Activated CD8-positive, alpha-beta memory T cell treated with anti-CD3 and anti-CD28 coated beads for 36 hours (primary cell): ENCODE data around the gene COL6A2. TPM values are rescaled to one million over a fixed set of nuclear protein-coding genes. Genes with fewer than 3 reads are reported as not detected.
"Not testable (repeated sequence)": the region's sequence is repeated elsewhere in the genome, so short reads cannot be mapped to it uniquely, and the experiment has no call there.

Source experiments
- CTCF ChIA-PET: fragments of 350-600 bp; sonication (Branson Sonifier 250); formaldehyde crosslinking; loops from one replicate; lab custom pipeline; 2021; ENCODE audit warnings: antibody characterized with exemption; lab: Charles Lee
- POLR2A ChIA-PET: fragments of 350-600 bp; sonication (Branson Sonifier 250); formaldehyde crosslinking; loops from one replicate; lab custom pipeline; 2021; ENCODE audit warnings: antibody characterized with exemption; lab: Charles Lee
- total RNA-seq, 2 experiments: library from RNA; stranded (reverse); gene quantifications; one replicate each; pipeline ENCODE4 v1.2.3, GENCODE V29; 2021

COL6A2 gene
- total RNA-seq, 2 experiments from 2014 or later: 12.7 to 13.9 TPM

DNA sequence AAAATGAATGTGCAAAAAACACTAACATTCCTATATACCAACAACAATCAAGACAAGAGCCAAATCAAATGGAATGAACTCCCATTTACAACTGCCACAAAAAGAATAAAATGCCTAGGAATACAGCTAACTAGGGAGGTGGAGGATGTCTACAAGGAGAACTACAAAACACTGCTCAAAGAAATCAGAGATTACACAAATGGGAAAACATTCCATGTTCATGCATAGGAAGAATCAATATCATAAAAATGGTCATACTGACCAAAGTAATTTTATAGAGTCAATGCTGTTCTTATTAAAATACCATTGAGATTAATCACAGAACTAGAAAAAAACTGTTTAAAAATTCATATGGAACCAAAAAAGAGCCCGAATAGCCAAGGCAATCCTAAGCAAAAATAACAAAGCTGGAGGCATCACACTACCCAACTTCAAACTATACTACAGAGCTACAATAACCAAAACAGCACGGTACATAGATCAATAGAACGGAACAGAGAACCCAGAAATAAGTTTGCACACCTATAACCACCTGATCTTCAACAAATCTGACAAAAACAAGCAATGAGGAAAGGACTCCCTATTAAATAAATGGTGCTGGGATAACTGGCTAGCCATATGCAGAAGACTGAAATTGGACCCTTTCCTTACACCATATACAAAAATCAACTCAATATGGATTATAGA is 78.7 kb downstream of the COL6A2 start:
- POLR2A ChIA-PET, CTCF ChIA-PET: not testable (repeated sequence)

DNA sequence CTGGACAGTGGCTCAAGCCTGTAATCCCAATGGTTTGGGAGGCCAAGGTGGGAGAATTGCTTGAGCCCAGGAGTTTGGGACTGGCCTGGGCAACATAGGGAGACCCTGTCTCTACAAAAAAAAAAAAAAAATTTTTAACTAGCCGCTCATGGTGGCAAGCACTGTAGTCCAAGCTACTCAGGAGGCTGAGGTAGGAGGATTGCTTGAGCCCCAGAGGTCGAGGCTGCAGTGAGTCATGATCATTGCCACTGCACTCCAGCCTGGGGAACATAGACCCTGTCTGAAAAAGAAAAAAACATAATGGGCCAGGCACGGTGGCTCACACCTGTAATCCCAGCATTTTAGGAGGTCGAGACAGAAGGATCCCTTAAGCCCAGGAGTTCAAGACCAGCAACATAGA is 81.0 kb downstream of the COL6A2 start:
- POLR2A ChIA-PET: no interaction called here
- CTCF ChIA-PET: no interaction called here

Other genes starting within 250 kb of the COL6A2 start
- gene COL6A1, start 116.3 kb upstream of the COL6A2 start, total RNA-seq: 1 to 10 TPM; 5.2 to 5.5 TPM
- under 1 TPM in 1 of 2 experiments, not detected in 1; 0.23 TPM for gene FTCD, start 57.5 kb downstream of the COL6A2 start, total RNA-seq
- gene SPATC1L, start 86.3 kb downstream of the COL6A2 start, total RNA-seq: 1 to 10 TPM; 5.0 to 5.9 TPM
- gene LSS, start 130.7 kb downstream of the COL6A2 start, total RNA-seq: 10 to 100 TPM; 19.2 to 20.1 TPM
- 100 to 1,000 TPM; 125 to 133 TPM for gene MCM3AP, start 187.5 kb downstream of the COL6A2 start, total RNA-seq
- 10 to 100 TPM; 16.4 to 17.7 TPM for gene YBEY, start 188.2 kb downstream of the COL6A2 start, total RNA-seq
- 10 to 100 TPM; 21.5 to 21.7 TPM for gene C21orf58, start 225.8 kb downstream of the COL6A2 start, total RNA-seq
- 10 to 100 TPM; 50.0 to 53.1 TPM for gene PCNT, start 226.0 kb downstream of the COL6A2 start, total RNA-seq